Nucleus accumbens (tissue), 56 donors: ENCODE data around the gene GUCY1A2.

ENCODE experiments used
- DNase-seq, 56 donors: peaks; one replicate each; lab custom pipeline; 2025; lab: John Stamatoyannopoulos, UW

GUCY1A2 gene

DNA sequence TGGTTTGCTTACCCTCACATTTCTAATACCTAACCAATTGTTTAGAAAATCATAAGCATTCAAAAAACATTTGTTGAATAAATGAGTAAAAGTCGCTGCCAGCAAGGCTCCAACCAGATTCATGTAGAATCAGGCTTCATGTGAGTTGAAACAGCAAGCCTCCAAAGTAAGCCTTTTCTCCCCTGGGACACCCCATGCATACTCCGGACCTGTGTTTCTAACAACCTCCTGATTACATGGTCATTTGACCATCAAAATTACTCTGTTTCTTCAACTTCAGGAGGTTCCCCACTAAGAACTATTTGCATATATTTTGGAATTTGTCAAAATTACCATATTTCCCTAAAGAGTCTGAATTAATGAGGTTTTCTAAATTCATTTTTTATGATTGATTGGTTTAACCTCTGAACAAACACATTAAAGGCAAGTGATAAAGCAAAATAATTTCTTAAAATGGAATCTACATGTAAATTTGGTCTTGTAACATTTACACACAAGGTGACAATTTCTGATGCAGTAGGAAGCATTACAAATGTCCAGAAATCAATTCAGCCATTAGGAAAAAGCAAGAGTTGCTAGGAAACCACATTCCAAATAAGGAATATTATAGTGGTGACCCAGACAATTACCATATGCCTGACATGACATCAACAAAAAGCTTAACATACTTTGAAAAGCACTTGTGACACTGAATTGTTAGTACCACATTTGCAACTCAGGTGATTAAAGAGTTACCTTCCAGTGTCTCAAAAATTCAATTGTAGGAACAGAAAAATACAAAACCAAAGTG, 252.6 kb downstream of the GUCY1A2 start:
- no peak for DNase-seq

- no peak for DNase-seq
Observed at GRCh38 chr11:106763501-106763900, 254.8 kb downstream of the GUCY1A2 start.

- no peak for DNase-seq
Observed at GRCh38 chr11:106761745-106762144, 256.5 kb downstream of the GUCY1A2 start.

- no peak for DNase-seq
Observed at GRCh38 chr11:106761240-106761639, 257.0 kb downstream of the GUCY1A2 start.

GRCh38 chr11:106748059-106748458, 270.2 kb downstream of the GUCY1A2 start:
- no peak for DNase-seq

GRCh38 chr11:106745941-106746340, 272.3 kb downstream of the GUCY1A2 start:
- no peak for DNase-seq

- no peak for DNase-seq
Observed at GRCh38 chr11:106733635-106734034, 284.6 kb downstream of the GUCY1A2 start.

DNA sequence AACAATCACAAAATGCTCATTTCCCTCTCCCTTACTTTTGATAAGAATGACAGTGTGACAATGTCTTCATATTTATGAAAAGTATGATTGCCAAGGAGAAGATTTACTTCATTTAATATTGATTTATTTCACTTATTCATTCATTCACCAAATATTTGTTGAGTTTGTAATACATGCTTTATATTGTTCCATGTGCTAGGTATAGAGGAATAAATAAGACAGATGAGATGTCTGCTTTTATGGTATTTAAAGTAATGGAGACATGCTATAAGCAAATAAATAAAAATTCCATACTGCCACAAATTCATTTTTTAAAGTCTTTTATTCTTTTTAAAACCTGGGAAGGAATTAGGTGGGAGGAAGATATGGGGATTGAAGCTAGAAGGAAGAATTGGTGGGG, 289.4 kb downstream of the GUCY1A2 start:
- DNase-seq: no peak

GRCh38 chr11:106728379-106728778, 289.9 kb downstream of the GUCY1A2 start:
- DNase-seq: no peak

DNA sequence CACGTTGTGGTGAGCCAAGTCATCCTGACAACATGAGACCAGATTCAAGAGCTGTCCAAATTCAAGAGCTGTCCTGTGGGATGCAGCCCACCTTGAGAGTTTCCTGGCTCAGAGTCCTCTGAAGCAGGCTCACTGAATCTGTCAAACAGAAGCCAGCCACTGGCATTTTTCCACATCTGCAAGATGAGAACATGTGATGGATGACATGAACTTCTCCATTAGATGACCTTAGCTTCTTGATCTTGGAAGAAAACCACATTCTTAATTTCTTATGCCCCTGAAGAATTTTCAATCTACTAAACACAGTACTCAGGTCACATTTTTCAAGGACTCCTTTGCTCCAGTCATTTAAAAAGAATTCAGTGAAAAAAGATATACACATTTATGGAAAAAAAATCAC, 291.0 kb downstream of the GUCY1A2 start:
- no peak for DNase-seq

- DNase-seq: no peak
Observed at GRCh38 chr11:106724293-106724892, 293.9 kb downstream of the GUCY1A2 start.

DNA sequence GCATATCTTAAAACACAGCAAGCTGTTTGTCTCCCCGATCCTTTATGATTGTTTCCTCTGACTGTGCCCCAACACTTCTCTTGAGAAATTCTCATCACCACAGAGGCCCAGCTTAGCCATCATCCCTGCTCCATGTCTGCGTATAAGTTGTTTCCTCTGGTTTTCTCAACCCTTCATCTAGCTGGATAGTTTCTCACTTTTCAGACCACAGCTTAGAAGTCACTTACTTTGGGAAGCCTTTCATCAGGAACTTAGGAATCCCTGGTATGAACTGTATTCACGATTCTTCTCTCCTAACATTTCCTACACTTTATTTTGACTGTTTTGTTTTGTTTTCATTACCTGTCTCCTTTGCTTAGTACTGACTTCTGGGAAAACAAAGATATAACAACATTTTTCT, 295.2 kb downstream of the GUCY1A2 start:
- DNase-seq: no peak

GRCh38 chr11:106717222-106717621, 301.1 kb downstream of the GUCY1A2 start:
- no peak for DNase-seq

GRCh38 chr11:106714199-106714598, 304.1 kb downstream of the GUCY1A2 start:
- no peak for DNase-seq

- DNase-seq: no peak
Observed at GRCh38 chr11:106708348-106708747, 309.9 kb downstream of the GUCY1A2 start.

GRCh38 chr11:106706355-106706754, 311.9 kb downstream of the GUCY1A2 start:
- no peak for DNase-seq

DNA sequence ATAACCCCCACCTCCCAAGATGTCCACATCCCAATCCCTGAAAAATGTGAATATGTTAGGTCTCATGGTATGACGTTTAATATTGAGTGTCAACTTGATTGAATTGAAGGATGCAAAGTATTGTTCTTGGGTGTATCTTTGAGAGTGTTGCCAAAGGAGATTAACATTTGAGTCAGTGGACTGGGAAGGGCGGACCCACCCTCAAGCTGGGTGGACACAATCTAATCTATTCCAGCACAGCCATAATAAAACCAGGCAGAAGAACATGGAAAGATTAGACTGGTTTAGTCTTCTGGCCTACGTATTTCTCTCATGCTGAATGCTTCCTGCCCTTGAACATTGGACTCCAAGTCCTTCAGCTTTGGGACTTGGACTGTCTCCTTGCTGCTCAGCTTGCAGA, 315.5 kb downstream of the GUCY1A2 start:
- no peak for DNase-seq

- no peak for DNase-seq
Observed at GRCh38 chr11:106697058-106697457, 321.2 kb downstream of the GUCY1A2 start.

DNA sequence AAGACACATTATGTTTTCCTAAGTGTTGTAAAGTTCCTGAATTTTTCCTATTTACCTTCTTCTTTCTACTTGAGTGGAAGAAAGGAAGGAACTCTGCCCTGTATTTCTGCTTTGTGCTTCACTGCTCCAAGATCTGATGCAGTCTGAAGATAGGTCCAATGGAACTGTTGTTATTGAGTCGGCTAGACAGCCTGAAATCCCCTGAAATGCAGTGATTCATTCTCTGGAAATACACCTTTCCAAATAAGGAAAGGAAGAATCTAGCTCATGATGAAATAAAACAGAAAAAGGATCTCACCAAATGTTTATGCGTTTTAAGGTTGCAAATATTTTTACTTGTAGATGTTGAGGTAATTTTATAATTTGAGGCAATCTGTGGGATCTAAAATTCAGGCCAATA, 322.8 kb downstream of the GUCY1A2 start:
- no peak for DNase-seq

DNA sequence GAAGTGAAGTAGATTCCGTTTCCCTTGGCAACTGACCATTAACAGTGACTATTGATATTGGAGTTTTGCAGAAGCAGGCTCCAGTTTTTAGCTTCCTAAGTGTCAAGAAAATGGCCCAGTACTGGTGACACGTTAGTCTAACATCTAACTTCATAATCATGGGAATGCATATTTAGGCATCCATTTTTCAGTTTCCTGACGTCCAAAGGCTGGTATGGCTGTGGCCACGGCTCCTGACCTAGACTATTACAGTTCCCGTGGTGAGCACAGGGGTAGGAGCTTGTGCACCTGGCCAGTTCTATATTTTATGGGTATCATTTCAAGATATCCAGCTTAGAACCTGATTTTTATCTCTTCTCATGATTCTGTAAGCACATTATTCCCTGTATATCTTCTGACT, 323.8 kb downstream of the GUCY1A2 start:
- DNase-seq: no peak

GRCh38 chr11:106691807-106692365, 326.4 kb downstream of the GUCY1A2 start:
- no peak for DNase-seq

DNA sequence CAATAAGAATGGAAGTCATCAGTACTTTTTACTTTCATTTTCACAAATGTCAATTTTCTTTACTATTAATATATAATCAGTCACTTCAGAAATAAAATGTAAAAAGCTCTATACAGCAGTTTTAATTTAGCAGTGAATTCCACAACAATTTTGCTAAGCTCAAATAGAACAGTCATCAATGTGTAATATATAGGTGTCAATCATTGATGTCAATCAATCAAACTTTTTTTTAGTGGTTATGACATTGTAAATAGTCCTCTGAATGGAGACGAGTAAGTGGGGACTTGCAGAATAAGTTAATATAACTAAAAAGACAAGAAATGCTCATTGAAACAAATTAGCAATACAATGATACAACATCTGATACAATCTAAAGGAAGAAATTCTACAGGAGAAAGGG, 327.4 kb downstream of the GUCY1A2 start:
- DNase-seq: no peak
